GM21529 (cell line): ENCODE measurements around the gene GLP2R.

ENCODE experiments used
- ATAC-seq: cut with Tn5 transposase; IDR thresholded peaks from one replicate; pipeline ENCODE4 v1.9.1; 2021; ENCODE audit not compliant: unreplicated experiment

Gene GLP2R

DNA sequence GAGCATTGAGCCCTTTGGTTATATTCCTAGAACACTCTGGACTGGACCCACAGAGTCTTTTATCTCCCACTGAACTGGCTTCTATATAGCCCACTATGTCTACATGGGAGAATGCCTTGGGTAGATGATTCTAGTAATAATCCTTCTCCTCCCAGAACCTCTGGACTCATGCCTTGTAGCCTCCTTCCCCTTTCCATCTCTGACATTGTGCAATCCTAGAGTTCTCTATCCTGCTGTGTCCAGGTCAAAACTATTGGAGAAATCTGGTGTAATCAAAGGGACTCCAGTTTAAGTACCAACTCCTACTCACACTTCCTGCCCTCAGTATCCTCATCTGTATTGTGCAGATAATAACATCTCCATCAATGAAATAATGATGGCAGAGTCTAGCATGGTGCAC lies 70.2 kb downstream of the GLP2R start:
- no peak for ATAC-seq

DNA sequence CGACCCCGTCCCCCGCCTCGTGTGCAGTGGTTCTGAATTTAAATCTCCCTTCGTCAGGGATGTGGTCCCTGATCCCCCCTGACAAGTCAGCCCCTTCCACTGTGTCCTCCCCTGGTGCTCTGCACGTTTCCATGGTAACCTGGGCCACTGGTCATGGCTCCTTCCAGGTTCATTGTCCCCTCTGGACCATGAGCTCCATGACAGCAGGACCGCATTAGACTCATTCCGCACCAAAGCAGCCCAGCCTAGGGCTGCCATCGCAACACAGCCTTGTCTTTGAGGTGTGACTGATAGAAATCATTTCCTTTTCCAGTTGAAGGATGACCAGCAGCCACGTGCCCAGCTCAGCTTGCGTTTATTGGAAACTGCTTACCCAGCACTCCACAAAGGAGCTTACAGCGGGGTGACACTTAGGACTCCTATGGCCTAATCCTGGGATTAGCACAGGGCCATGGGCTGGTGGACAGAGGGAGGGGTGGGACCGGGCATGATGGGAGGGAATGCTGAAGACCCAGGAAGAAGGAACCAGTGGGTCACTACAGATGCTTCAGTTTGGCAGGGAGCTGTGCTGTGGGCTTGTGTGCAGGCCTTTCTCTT lies 71.7 kb downstream of the GLP2R start:
- no peak for ATAC-seq

DNA sequence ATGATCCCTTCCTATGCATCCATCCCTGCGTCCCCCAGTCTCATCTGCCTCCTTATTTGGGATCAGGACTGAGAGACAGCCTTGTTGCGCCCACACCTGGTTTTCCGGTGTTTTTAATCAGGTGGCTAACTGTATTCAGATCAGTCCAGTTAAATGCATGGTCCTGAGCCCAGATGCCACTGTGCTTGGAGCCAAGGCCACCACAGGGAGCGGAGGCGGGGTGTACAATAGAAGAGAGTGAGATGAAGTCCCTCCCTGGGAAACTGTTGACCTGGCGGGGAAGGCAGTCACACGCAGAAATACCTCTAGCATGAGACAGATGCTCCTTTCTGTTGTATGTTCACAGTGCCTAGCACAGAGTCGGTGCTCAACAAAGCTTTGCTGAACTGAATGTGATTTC lies 73.1 kb downstream of the GLP2R start:
- ATAC-seq: no peak

DNA sequence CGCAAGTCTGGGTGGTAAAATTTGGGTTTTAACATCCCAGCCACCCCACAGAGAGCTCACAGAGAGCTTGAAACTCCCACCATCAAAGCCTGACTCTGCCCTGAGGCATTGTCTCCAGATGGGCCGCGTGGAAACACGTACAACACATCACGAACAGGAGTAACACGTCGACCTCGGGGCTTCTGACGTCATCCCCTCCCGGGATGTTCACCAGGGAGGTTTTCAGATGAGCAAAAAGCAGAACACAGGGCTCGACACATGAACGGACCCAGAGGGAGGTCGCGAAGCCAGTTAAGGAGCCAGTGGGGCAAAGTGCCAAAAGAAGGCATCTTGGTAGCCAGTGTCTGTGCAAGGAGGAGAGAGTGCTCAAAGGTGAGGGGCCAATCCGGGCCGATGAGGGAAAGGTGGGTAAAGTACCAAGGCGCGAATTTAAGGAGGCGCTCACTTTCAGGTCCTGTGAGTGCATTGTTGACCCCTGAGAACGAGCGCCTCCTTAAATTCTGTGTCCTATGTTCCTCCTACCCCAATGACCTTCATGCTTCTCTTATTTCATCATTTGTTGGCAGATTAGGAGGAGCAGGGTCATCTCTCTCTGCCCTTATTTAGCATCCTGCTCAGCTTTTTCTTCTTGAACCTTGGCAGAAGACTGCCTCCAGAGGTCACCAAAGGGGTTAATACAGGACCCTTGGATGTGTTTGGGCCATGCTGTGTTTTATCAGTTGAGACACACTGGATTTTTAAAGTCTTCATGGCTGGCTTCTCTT lies 73.7 kb downstream of the GLP2R start:
- no peak for ATAC-seq

DNA sequence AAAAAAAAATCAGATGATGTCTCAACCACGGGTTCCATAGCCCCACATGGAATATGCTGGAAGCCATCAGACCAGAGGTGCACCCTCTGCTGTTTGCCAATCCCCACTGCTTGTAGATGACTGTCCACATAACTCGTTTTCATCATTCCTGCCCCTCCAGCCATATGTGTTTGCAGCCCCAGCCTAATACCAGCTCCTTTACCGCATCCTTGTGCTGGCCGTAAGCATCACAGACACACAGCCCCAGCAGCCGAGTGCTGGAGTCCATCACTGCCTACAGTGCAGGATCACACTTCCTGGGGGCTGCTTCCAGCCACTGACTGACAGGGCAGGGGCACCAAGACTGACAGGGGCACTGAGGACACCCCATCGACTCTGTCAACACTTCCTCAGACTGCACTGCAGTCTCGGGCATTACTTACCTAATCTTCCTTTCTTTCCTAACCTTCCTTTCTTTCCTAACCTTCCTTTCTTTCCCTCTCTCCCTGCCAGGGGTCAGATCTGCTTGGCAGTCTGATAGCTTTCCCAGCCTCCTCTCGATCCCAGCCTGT lies 74.4 kb downstream of the GLP2R start:
- no peak for ATAC-seq

DNA sequence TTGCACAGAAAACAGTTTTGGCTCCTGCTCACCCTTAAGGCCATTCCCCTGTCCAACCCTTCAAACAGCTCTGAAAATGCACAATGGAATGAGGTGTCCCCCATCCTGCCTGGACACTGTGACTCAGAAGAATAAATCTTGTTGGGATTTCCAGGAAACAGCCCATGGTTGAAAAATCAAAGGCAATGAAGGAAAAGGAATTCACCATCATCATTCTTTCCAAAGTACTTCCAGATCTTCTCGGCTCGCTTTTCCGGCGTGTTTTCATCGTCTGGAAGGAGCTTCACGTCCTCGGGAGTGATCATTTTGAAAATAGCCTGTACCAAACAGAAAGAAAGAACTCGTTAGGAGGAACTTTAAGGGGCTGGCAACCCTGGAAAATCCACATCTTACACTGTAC lies 75.1 kb downstream of the GLP2R start:
- ATAC-seq: no peak

- no peak for ATAC-seq
Measured at GRCh38 chr17:9902120-9902519, 76.4 kb downstream of the GLP2R start.

GRCh38 chr17:9904277-9905077 lies 78.8 kb downstream of the GLP2R start:
- ATAC-seq: no peak

DNA sequence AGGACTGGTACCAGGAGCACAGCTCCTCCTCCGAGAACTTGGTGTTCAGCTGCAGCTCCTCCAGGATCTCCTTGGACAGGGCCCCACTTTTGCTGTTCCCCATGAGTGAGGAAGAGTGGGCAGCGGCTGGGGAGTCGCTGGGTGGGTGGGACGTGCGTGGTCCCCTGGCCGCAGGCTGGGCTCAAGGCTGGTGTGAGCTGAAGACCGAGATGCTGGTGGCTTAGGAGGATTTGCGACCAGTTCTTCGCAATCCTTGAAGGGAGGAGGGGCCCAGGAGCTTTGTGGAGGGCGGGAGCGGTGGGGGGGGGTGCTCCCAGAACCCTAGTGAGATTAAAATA lies 79.3 kb downstream of the GLP2R start, which contains the start of gene RCVRN:
RCVRN (minus strand) TSS at position 194 of the 338 bp plus-strand sequence; CDS start at position 103, 91 bp downstream.
- no peak for ATAC-seq

- ATAC-seq: no peak
Measured at GRCh38 chr17:9905902-9906301, 80.2 kb downstream of the GLP2R start.

GRCh38 chr17:9906616-9907015 lies 80.9 kb downstream of the GLP2R start:
- no peak for ATAC-seq

DNA sequence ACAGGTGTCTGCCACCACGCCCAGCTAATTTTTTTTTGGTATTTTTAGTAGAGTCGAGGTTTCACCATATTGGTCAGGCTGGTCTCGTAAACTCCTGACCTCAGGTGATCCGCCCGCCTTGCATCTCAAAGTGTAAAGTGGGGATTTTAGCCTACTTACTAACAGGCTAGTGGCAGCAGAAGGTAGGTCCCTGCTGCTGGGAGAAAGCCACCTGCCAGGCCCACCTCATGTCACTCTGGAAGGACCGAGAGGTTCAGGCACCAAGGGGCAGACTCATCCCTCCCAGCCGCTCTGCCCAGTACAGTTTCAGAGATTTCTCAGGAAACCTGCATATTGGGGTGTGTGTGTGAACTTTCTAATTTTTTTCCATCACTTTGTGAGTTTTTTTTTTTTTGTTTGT lies 81.4 kb downstream of the GLP2R start:
- ATAC-seq: no peak

GRCh38 chr17:9907883-9908648 lies 82.3 kb downstream of the GLP2R start:
- ATAC-seq: no peak

GRCh38 chr17:9908649-9909042 lies 82.9 kb downstream of the GLP2R start:
- ATAC-seq: no peak

- no peak for ATAC-seq
Measured at GRCh38 chr17:9911089-9911488, 85.4 kb downstream of the GLP2R start.

DNA sequence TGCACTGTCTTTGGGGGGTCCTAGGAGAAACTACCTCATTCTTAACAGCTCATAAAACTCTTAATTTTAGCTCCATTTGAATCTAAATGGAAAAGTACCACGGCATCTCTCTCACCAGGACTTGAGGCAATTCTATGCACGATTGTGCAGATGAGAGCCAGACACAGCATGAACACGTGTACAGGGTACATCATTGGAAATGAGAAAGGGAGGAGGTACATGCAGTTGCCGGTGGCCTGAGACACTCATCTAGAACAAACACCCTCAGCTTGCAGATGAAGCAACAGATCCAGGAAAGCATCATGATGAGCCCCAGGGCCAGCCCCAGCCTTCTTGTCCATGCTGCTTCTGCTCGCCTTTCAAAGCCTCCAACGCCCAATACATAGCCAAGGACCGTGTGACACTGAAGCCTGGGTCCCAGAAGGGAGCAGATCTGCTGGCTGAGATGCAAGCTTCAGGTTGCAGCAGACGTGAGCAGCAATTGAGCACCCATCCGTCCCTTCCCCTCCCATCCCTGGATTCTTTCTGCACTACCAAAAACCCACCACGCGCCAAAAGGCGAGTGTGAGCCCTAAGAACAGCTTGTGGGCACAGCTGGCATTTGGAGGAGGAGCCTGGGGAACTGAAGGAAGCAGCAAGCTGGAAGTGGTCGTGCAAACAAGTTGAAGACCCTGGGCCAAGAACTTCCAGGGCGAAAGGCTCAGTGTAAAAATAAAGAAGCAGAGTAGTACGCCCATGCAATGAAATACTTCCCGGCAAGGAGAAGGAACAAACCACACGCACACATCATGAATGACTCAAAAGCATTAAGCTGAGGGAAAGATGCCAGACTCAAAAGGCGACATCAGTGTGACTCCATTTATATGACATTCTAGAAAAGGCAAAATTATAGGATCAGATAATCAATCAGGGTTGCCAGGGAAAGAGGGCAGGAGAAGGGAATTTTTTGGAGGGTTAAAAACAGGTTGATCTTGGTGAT lies 86.7 kb downstream of the GLP2R start:
- no peak for ATAC-seq

DNA sequence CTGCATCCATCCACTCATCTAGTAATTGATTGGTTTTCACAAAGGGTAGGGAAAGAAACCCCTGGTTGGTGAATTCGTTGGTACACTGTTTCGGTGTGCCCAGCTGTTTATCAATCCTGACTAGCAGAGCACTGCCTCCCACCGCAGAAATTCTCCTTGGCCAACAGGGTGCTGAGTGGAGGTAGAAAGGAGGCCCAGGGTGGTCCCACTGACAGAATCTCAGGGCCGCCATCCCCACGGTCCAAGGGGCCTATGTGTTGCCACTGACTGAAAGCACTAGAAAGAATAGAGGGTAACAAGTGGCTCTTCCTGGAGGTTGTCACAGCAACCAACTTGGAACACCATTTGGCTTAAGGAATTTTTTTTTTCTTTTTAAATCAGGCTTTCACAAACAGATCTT lies 87.8 kb downstream of the GLP2R start:
- no peak for ATAC-seq

DNA sequence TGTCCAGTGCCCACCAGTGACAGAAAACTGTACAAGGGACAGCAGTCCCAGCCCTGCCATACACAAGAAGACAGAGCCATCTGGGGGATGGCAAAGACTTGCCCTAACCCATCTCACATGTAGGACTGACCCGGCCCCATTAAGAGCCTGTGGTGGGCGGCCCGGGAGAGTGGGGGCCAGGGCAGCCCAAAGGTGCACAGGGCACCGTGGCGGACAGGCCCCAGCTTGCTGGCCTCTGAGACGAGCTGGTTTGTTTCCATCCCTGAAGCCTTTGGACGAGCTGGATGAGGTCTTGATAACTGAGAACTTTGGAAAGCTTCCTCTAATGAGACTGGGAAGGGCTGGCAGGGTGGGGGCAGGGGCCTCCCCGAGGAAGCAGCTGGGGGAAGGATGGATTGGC lies 90.4 kb downstream of the GLP2R start:
- ATAC-seq: no peak

- no peak for ATAC-seq
Measured at GRCh38 chr17:9917131-9917530, 91.4 kb downstream of the GLP2R start.

GRCh38 chr17:9917801-9918200 lies 92.1 kb downstream of the GLP2R start:
- ATAC-seq: no peak
